Esophagus muscularis mucosa (tissue), 4 donors: ENCODE results near the gene FHL2. TPM values are rescaled to one million over a fixed set of nuclear protein-coding genes. Genes with fewer than 3 reads are reported as not detected.

Experiments used
- DNase-seq: peaks from one replicate; pipeline ENCODE4 v3.0.0-alpha.2; 2017; ENCODE audit errors: extremely low spot score
- H3K27ac ChIP-seq, 4 donors: fragments of 200-600 bp; sonication (generic); replicated peaks in 1 of 4; 1 replicate in 3 of 4; 2 replicates in 1 of 4; pipeline ENCODE4 v1.5.1; 2016 to 2019; ENCODE audit warnings: mild to moderate bottlenecking in 1 of 4
- H3K27me3 ChIP-seq, 4 donors: fragments of 200-600 bp; sonication (generic); one replicate each; pipeline versions ENCODE4 v1.5.1 to v1.6.0; 2016 to 2019
- H3K36me3 ChIP-seq, 4 donors: fragments of 200-600 bp; sonication (generic); one replicate each; pipeline ENCODE4 v1.5.1; 2016 to 2019
- H3K4me1 ChIP-seq, 4 donors: fragments of 200-600 bp; sonication (generic); one replicate each; pipeline ENCODE4 v1.5.1; 2016 to 2019
- H3K4me3 ChIP-seq, 4 donors: fragments of 200-600 bp; sonication (generic); 1 replicate in 2 of 4; 2 replicates in 2 of 4; pipeline ENCODE4 v1.5.1; 2016 to 2019; ENCODE audit warnings: mild to moderate bottlenecking in 4 of 4, moderate library complexity in 1 of 4
- H3K9me3 ChIP-seq, 4 donors: fragments of 200-600 bp; sonication (generic); 1 replicate in 3 of 4; 2 replicates in 1 of 4; pipeline ENCODE4 v1.5.1; 2016 to 2019
- CTCF ChIP-seq, 3 experiments: fragments of 200-600 bp in 2 of 3; fragments of 450-650 bp in 1 of 3; sonication (generic) in 2 of 3; IDR thresholded peaks; one replicate each; pipeline ENCODE4 v1.5.1; 2017 to 2019; ENCODE audit warnings: antibody characterized with exemption in 3 of 3, mild to moderate bottlenecking in 2 of 3, moderate library complexity in 1 of 3
- EP300 ChIP-seq: sonication (generic); formaldehyde crosslinking; IDR thresholded peaks from one replicate; pipeline ENCODE4 v1.6.1; 2017; ENCODE audit warnings: antibody characterized with exemption
- POLR2A ChIP-seq: fragments of 450-650 bp; IDR thresholded peaks from one replicate; pipeline ENCODE4 v1.6.1; 2017; ENCODE audit warnings: antibody characterized with exemption, moderate library complexity, mild to moderate bottlenecking, low read depth
- POLR2AphosphoS5 ChIP-seq, 2 donors: sonication (generic); formaldehyde crosslinking; IDR thresholded peaks; one replicate each; pipeline ENCODE4 v1.6.1; 2017; ENCODE audit warnings: antibody characterized with exemption in 2 of 2
- WGBS: methylation state at CpG from one replicate; pipeline ENCODE4 v1.1.5; 2018; 5-methylcytosine and 5-hydroxymethylcytosine counted together
- intact Hi-C: fragments of 100-400 bp; cut with DNase I; formaldehyde crosslinking; loops from one replicate; pipeline ENCODE4 v1.15.1; 2023
- total RNA-seq, 4 donors: library from RNA; depleted of rRNA; stranded (reverse); fragments of >200 nt; gene quantifications; one replicate each; pipeline versions ENCODE4 v1.1.0 to v1.2.1, GENCODE V29; 2016

Gene FHL2
- total RNA-seq, 4 donors from 2014 or later: 81.8 to 114 (median 87.9) TPM

- TF ChIP-seq CTCF (IDR thresholded peaks at IDR 0.05) (no peak), EP300 (no peak)
- intact Hi-C loops: loop anchor here (10.0 kb wide), 1 partner anchor 634 kb away; no protein-coding TSS in a partner anchor
- peak overlapping the region in 3 of 4 donors; percentile 47 to 77 (median 56) for H3K27ac ChIP-seq
- H3K9me3 ChIP-seq: no peaks in the 10 kb centered on the region
- H3K4me3 ChIP-seq: no peak overlapping the region
- H3K4me1 ChIP-seq: peaks cover 69 to 81% (median 78%) of the 10 kb centered on the region in 4 donors
- no peak for DNase-seq
- H3K36me3 ChIP-seq: peaks cover 7 to 64% (median 9%) of the 10 kb centered on the region in 4 donors
- no peaks in the 10 kb centered on the region for H3K27me3 ChIP-seq
Measured at GRCh38 chr2:105390454-105390853, 8.4 kb downstream of the FHL2 start.

- intact Hi-C loops: no loop called here
- WGBS: 16% methylated on average over 8 of the region's 8 CpGs
- H3K4me1 ChIP-seq: peaks cover 58 to 77% (median 65%) of the 10 kb centered on the region in 4 donors
- no peaks in the 10 kb centered on the region for H3K27me3 ChIP-seq
- H3K36me3 ChIP-seq: peaks cover 17 to 72% (median 24%) of the 10 kb centered on the region in 4 donors
- DNase-seq: no peak
- no peak for TF ChIP-seq POLR2A
- TF ChIP-seq POLR2AphosphoS5 (IDR thresholded peaks at IDR 0.05): peak in 1 of 2 donors; percentile 53
- peak overlapping the region; percentile 32 to 77 (median 56) for H3K27ac ChIP-seq
- no peaks in the 10 kb centered on the region for H3K9me3 ChIP-seq
- peak overlapping the region in 1 of 4 donors; percentile 12 for H3K4me3 ChIP-seq
Measured at GRCh38 chr2:105388971-105389381, 9.9 kb downstream of the FHL2 start.

GRCh38 chr2:105387225-105387624, 11.6 kb downstream of the FHL2 start:
- Histone ChIP-seq H3K9me3 (no peaks in the 10 kb centered on the region), H3K4me3 (no peak overlapping the region), H3K36me3 (peaks cover 22 to 80% (median 35%) of the 10 kb centered on the region in 4 donors), H3K27me3 (no peaks in the 10 kb centered on the region), H3K4me1 (peaks cover 41 to 83% (median 49%) of the 10 kb centered on the region in 4 donors), H3K27ac (no peak overlapping the region)
- WGBS: 86% methylated on average over 4 of the region's 4 CpGs
- intact Hi-C loops: no loop called here
- no peak for DNase-seq
- TF ChIP-seq POLR2A (no peak), POLR2AphosphoS5 (IDR thresholded peaks at IDR 0.05) (no peak), CTCF (IDR thresholded peaks at IDR 0.05) (no peak), EP300 (no peak)

- Histone ChIP-seq H3K4me3 (no peak overlapping the region), H3K36me3 (peaks cover 22 to 80% (median 36%) of the 10 kb centered on the region in 4 donors), H3K27me3 (no peaks in the 10 kb centered on the region), H3K27ac (no peak overlapping the region), H3K9me3 (no peaks in the 10 kb centered on the region), H3K4me1 (peaks cover 38 to 80% (median 46%) of the 10 kb centered on the region in 4 donors)
- DNase-seq: no peak
- 95% methylated on average over 17 of the region's 20 CpGs for WGBS
- TF ChIP-seq EP300 (no peak), POLR2AphosphoS5 (IDR thresholded peaks at IDR 0.05) (no peak), POLR2A (no peak), CTCF (IDR thresholded peaks at IDR 0.05) (no peak)
- intact Hi-C loops: no loop called here
Measured at GRCh38 chr2:105385731-105386540, 12.9 kb downstream of the FHL2 start.

GRCh38 chr2:105384861-105385260, 14.0 kb downstream of the FHL2 start:
- peaks cover 22 to 76% (median 36%) of the 10 kb centered on the region in 4 donors for H3K36me3 ChIP-seq
- WGBS: 87% methylated on average over 5 of the region's 5 CpGs
- H3K4me1 ChIP-seq: peaks cover 39 to 80% (median 48%) of the 10 kb centered on the region in 4 donors
- intact Hi-C loops: no loop called here
- TF ChIP-seq POLR2AphosphoS5 (IDR thresholded peaks at IDR 0.05) (no peak), POLR2A (no peak), CTCF (IDR thresholded peaks at IDR 0.05) (no peak), EP300 (no peak)
- no peaks in the 10 kb centered on the region for H3K9me3 ChIP-seq
- no peak overlapping the region for H3K4me3 ChIP-seq
- no peak overlapping the region for H3K27ac ChIP-seq
- H3K27me3 ChIP-seq: no peaks in the 10 kb centered on the region
- DNase-seq: no peak
